Measurements from ENCODE around the gene HBG2.
"Not testable (repeated sequence)": the region's sequence is repeated elsewhere in the genome, so short reads cannot be mapped to it uniquely, and the experiment has no call there.

DNA sequence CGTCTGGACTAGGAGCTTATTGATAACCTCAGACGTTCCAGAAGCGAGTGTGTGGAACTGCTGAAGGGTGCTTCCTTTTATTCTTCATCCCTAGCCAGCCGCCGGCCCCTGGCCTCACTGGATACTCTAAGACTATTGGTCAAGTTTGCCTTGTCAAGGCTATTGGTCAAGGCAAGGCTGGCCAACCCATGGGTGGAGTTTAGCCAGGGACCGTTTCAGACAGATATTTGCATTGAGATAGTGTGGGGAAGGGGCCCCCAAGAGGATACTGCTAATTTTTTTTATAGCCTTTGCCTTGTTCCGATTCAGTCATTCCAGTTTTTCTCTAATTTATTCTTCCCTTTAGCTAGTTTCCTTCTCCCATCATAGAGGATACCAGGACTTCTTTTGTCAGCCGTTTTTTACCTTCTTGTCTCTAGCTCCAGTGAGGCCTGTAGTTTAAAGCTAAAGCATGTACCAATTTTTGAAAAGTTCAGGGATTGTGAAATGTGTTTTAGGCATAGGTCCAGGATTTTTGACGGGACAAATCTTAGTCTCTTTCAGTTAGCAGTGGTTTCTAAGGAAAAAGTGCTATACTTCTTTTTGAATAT is 4.7 kb downstream of the HBG2 start, which contains the start of gene HBG1:
- TF ChIP-seq SP2 (IDR thresholded peaks at IDR 0.05; ENCODE audit: extremely low read depth, low read depth, low read length, poor library complexity, severe bottlenecking); TEAD2 (tag; IDR thresholded peaks at IDR 0.05); ZNF354B (CRISPR knock-in tag; IDR thresholded peaks at IDR 0.05); GTF2F1 (IDR thresholded peaks at IDR 0.05; ENCODE audit: low read depth, low read length); POLR2AphosphoS5 (IDR thresholded peaks at IDR 0.05; ENCODE audit: control insufficient read depth, insufficient read depth, low read depth, low read length); BCL6 (CRISPR knock-in tag; IDR thresholded peaks at IDR 0.05); TOE1 (IDR thresholded peaks at IDR 0.05; ENCODE audit: borderline replicate concordance); TOE1 (CRISPR knock-in tag; IDR thresholded peaks at IDR 0.05; ENCODE audit: borderline replicate concordance, low read depth): not testable (repeated sequence)
- TF ChIP-seq, protein P1, sequence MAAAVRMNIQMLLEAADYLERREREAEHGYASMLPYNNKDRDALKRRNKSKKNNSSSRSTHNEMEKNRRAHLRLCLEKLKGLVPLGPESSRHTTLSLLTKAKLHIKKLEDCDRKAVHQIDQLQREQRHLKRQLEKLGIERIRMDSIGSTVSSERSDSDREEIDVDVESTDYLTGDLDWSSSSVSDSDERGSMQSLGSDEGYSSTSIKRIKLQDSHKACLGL (CRISPR knock-in tag; IDR thresholded peaks at IDR 0.05; ENCODE audit: borderline replicate concordance, poor library complexity, severe bottlenecking), result not testable (repeated sequence)
- TF ChIP-seq, protein P2, sequence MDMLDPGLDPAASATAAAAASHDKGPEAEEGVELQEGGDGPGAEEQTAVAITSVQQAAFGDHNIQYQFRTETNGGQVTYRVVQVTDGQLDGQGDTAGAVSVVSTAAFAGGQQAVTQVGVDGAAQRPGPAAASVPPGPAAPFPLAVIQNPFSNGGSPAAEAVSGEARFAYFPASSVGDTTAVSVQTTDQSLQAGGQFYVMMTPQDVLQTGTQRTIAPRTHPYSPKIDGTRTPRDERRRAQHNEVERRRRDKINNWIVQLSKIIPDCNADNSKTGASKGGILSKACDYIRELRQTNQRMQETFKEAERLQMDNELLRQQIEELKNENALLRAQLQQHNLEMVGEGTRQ (CRISPR knock-in tag; IDR thresholded peaks at IDR 0.05), result not testable (repeated sequence)
- TF ChIP-seq, protein P3, sequence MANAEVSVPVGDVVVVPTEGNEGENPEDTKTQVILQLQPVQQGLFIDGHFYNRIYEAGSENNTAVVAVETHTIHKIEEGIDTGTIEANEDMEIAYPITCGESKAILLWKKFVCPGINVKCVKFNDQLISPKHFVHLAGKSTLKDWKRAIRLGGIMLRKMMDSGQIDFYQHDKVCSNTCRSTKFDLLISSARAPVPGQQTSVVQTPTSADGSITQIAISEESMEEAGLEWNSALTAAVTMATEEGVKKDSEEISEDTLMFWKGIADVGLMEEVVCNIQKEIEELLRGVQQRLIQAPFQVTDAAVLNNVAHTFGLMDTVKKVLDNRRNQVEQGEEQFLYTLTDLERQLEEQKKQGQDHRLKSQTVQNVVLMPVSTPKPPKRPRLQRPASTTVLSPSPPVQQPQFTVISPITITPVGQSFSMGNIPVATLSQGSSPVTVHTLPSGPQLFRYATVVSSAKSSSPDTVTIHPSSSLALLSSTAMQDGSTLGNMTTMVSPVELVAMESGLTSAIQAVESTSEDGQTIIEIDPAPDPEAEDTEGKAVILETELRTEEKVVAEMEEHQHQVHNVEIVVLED (CRISPR knock-in tag; IDR thresholded peaks at IDR 0.05), result not testable (repeated sequence)
- TF ChIP-seq, protein P4, sequence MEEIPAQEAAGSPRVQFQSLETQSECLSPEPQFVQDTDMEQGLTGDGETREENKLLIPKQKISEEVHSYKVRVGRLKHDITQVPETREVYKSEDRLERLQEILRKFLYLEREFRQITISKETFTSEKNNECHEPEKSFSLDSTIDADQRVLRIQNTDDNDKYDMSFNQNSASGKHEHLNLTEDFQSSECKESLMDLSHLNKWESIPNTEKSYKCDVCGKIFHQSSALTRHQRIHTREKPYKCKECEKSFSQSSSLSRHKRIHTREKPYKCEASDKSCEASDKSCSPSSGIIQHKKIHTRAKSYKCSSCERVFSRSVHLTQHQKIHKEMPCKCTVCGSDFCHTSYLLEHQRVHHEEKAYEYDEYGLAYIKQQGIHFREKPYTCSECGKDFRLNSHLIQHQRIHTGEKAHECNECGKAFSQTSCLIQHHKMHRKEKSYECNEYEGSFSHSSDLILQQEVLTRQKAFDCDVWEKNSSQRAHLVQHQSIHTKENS (CRISPR knock-in tag; IDR thresholded peaks at IDR 0.05), result not testable (repeated sequence)
- TF ChIP-seq, protein P5, sequence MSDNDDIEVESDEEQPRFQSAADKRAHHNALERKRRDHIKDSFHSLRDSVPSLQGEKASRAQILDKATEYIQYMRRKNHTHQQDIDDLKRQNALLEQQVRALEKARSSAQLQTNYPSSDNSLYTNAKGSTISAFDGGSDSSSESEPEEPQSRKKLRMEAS (CRISPR knock-in tag; IDR thresholded peaks at IDR 0.05), result not testable (repeated sequence)
